IMR-90 (cell line): ENCODE results near the gene RGPD8.

ENCODE experiments used
- CHD1 ChIP-seq: IDR thresholded peaks from 2 replicates; pipeline ENCODE4 v1.6.1; 2012; ENCODE audit warnings: low read depth, low read length, improper control_type of control experiment
- CTCF ChIP-seq: conservative IDR thresholded peaks from 2 replicates; pipeline ENCODE4 v1.5.1; 2012; ENCODE audit warnings: mild to moderate bottlenecking, low read depth, low read length, improper control_type of control experiment
- FOS ChIP-seq: fragments of 150-350 bp; IDR thresholded peaks from 2 replicates; pipeline ENCODE4 v1.6.1; 2016; ENCODE audit warnings: low read depth, low read length
- MAFK ChIP-seq: IDR thresholded peaks from 2 replicates; pipeline ENCODE4 v1.6.1; 2012; ENCODE audit warnings: low read depth, low read length, improper control_type of control experiment
- POLR2A ChIP-seq: IDR thresholded peaks from 2 replicates; pipeline ENCODE4 v1.6.1; 2012; ENCODE audit warnings: mild to moderate bottlenecking, low read depth, low read length
- RAD21 ChIP-seq: IDR thresholded peaks from 2 replicates; pipeline ENCODE4 v1.6.1; 2012; ENCODE audit warnings: low read length, improper control_type of control experiment
- RCOR1 ChIP-seq: IDR thresholded peaks from 2 replicates; pipeline ENCODE4 v1.6.1; 2012; ENCODE audit warnings: mild to moderate bottlenecking, low read length, improper control_type of control experiment; ENCODE audit not compliant: insufficient replicate concordance

DNA sequence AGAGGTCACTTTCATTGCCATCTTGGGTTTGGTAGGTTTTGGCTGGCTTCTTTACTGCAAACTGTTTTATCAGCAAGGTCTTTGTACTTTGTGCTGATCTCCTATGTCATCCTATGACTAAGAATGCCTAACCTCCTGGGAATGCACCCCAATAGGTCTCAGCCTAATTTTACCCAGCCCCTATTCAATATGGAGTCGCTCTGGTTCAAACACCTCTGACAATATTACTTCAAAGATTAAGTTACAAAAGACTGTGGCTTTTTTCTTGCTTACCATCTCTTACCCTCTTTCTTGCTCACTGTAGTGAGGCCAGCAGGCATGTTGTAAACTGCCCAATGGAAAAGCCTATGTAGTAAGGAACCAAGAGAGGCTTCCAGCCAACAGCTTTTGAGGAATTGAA lies 17.9 kb upstream of the RGPD8 start:
- no peak for TF ChIP-seq CHD1
- no peak for TF ChIP-seq CTCF
- TF ChIP-seq POLR2A: no peak
- TF ChIP-seq RAD21: no peak
- TF ChIP-seq RCOR1: no peak
- no peak for TF ChIP-seq MAFK
- no peak for TF ChIP-seq FOS
